Stimulated activated CD4-positive, alpha-beta T cell treated with anti-CD3 and anti-CD28 coated beads, Interleukin-1b, Interleukin-23, amount 100 ng/mL, for 4 hours (primary cell): ENCODE data around the gene RBM27.
"Not testable (repeated sequence)": the region's sequence is repeated elsewhere in the genome, so short reads cannot be mapped to it uniquely, and the experiment has no call there.

Source experiments
- DNase-seq, 2 donors: peaks; one replicate each; pipeline ENCODE4 v3.0.0-alpha.2; 2020; ENCODE audit warnings: low read depth in 2 of 2

RBM27 gene, protein sequence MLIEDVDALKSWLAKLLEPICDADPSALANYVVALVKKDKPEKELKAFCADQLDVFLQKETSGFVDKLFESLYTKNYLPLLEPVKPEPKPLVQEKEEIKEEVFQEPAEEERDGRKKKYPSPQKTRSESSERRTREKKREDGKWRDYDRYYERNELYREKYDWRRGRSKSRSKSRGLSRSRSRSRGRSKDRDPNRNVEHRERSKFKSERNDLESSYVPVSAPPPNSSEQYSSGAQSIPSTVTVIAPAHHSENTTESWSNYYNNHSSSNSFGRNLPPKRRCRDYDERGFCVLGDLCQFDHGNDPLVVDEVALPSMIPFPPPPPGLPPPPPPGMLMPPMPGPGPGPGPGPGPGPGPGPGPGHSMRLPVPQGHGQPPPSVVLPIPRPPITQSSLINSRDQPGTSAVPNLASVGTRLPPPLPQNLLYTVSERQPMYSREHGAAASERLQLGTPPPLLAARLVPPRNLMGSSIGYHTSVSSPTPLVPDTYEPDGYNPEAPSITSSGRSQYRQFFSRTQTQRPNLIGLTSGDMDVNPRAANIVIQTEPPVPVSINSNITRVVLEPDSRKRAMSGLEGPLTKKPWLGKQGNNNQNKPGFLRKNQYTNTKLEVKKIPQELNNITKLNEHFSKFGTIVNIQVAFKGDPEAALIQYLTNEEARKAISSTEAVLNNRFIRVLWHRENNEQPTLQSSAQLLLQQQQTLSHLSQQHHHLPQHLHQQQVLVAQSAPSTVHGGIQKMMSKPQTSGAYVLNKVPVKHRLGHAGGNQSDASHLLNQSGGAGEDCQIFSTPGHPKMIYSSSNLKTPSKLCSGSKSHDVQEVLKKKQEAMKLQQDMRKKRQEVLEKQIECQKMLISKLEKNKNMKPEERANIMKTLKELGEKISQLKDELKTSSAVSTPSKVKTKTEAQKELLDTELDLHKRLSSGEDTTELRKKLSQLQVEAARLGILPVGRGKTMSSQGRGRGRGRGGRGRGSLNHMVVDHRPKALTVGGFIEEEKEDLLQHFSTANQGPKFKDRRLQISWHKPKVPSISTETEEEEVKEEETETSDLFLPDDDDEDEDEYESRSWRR

DNA sequence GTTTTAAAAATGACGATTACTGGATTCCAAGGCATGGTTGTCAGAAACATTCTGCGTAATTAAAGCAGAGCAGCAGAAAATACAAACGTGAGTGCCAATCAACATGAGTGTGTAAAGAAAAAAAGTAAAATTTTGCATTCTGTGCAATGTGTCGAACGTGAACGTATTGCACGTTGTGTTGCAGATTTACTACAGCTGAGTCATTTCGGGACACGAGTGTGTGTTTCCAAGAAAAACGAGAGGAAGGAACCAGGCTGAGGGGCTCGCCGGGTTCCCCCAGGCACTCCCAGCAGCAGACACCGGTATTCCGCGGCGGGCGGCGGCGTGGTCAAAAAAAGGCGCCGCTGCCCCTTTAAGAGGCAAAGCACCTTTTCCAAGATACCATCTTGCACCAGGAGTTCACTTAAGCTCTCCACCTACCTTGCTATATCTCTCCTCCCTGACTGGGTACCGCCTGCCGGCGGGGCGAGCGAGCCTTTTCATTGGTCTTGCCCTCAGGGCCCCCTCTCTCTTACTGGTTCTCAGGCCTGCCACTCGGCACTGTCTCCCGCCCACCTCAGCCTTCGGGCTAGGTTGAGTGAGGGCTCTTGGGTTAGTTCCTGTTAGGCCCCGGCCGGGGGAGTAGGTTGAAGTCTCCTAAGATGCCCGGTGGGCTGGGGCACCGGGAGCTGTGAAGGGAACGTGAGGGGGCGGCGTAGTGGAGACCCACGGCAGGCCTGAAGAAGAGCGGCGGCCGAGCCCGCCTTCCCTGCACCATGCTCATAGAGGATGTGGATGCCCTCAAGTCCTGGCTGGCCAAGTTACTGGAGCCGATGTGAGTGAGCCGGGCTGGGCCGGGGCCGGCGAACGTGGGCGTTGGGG, at the start of gene RBM27:
TSS of gene RBM27 (plus strand) at position 595 of the 861 bp plus-strand sequence. CDS start at position 756, 161 bp downstream.
- DNase-seq, result peak; percentile 91 to 97

DNA sequence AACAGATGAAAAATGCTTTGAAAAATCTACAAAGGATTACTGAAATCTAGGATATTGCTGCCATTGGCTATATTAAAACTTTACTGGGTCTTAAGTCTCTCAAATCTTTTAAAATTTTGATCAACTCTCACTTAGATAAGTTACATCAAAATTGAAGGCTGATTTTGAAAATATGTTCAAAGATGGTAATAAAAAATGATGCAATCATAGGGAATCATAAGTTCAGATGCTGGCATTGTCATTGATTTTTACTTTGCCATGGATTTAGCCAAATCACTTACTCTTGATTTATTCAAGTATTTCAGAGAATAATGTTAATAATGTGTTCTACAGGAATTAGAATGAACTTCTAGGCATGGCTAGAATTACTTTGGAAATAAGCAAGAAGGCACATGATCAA, 45.1 kb upstream of the RBM27 start:
- DNase-seq, result no peak

DNA sequence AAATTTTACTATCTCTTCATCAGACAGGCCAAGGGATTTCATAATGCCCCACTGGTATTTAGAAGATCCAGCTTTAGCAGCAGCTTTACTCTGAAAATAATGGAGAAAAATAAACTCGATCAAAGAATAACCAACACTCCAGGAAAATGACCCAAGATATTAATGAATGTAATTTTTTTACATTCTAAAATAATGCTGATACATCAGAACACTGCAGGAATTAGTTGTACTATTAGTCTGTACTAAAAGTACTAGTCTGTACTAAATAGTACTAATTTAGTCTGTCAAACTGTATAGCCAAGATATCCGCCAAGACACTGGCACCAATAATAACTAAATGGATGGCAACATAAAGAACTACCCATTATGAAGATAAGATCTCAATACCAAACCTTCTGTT, 39.0 kb upstream of the RBM27 start:
- DNase-seq, result no peak

DNA sequence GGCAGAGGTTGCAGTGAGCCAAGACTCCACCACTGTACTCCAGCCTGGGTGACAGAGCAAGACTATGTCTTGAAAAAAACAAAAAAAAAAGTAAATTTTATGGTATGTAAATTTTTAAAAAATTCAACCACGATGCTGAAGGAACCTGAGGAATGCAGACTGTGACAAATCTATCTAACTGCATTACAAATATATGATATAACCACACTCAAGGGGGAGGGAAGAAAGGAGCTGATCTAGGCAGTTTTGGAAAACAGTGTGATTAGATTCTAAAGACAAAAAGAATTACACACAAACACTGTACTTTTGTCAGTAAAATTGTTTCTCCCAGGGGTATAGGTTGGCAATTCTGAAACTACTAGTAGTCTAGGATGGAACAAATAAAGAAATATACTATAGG, 37.9 kb upstream of the RBM27 start:
- DNase-seq, result no peak

DNA sequence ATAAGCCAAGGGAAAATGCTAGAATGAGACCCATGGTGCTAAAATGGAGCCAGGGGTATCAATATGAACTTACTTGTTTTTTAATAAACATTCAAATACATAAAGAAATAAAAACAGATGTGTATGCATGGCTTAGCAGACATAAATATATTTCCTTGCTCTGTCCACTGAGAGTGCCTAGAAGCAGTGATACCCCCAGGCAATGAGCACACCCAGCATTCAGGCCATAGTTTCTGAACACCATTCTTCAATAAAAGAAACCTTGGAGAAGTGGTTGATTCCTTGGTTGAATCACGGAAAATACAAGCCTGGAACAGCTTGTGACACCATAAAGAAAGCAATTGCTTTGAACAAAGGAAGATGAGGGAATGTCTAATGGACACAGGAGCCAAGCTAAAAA, 37.5 kb upstream of the RBM27 start:
- no peak for DNase-seq

DNA sequence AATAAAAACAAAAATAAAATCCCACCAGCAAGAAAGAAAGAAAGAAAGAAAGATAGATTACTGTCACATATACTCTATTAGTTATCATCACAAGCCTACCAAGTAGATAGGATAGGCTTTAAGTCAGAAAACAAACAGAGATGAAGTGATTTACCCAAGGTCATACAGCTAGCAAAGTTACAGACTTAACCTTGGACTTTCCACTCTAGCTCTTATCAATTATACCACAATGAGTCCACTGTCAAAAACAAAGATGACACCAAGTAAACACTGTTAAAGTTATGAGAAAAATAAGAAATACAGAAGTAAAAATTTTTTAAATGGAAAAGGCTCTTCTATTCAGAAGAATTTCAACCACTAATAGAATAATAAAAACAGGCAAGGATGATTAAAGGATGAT, 34.3 kb upstream of the RBM27 start:
- DNase-seq, result no peak

DNA sequence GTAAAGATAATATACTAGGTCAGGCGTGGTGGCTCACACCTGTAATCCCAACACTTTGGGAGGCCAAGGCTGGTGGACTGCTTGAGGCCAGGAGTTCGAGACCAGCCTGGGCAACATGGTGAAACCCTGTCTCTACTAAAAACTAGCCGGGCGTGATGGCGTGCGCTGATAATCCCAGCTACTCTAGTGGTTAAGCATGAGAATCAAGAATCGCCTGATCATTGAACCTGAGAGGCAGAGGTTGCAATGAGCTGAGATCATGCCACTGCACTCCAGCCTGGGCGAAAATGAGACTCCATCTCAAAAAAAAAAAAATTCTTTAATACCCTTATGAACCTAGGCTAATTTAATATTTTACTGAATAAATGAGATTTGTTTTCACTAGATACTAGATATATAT, 30.4 kb upstream of the RBM27 start:
- DNase-seq, result not testable (repeated sequence)

DNA sequence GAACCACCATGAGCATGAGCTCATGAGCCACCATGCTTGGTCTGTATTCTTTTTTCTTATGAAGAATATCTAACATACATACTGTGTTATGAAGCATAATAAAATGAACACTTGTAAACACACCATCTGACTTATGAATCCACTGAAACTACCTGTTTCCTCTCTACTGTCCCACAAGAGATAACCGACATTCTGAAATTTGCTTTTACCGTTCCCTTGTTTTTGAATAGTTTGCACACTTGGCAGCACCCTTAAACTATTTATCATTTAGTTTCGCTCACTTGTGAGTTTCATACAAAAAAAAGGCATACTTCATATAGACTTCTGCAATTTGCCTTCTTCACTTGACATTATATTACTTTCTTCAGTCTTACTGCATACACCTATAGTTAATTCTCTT, 29.8 kb upstream of the RBM27 start:
- no peak for DNase-seq

DNA sequence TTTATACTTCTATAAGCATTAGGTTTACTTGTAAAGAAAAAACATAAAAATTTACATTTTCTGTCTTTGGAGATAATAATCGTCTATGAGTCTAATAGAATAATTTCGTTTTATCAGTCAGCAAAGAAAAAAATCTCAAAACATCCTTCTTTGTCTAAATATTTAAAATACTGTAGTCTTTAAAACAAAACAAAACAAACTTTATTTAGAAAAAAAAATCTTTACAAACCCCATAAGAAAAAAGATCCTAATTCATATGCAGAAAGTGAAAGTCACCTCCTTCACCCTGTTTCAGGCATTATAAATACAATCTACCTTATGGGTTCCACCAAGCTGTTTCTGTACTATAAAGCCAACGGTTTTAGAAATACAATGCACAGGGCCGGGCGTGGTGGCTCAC, 26.6 kb upstream of the RBM27 start:
- DNase-seq, result no peak

DNA sequence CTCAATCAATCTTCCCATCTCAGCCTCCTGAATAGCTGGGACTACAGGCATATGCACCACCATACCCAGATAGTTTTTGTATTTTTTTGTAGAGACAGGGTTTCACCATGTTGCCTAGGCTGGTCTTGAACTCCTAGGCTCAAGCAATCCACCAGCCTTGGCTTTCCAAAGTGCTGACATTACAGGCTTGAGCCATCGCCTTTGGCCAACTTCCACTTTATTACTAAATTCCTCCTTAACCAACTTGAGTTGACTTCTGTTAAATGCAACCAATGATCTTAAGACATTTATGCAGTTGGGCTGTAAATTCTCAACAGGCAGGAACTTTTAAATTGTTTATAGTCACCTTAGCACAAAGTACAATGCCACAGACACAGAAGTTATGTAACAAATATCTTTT, 23.7 kb upstream of the RBM27 start:
- DNase-seq, result no peak

DNA sequence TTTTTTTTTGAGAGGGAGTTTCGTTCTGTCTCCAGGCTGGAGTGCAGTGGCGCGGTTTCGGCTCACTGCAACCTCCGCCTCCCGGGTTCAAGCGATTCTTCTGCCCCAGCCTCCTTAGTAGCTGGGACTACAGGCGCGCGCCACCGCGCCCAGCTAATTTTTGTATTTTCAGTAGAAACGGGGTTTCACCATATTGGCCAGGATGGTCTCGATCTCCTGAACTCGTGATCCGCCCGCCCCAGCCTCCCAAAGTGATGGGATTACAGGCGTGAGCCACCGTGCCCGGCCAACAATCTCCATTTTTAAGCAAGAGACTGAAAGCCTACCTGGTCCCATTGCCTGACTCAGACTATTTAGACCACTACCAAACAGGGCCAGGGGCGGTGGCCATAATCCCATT, 20.0 kb upstream of the RBM27 start:
- not testable (repeated sequence) for DNase-seq

DNA sequence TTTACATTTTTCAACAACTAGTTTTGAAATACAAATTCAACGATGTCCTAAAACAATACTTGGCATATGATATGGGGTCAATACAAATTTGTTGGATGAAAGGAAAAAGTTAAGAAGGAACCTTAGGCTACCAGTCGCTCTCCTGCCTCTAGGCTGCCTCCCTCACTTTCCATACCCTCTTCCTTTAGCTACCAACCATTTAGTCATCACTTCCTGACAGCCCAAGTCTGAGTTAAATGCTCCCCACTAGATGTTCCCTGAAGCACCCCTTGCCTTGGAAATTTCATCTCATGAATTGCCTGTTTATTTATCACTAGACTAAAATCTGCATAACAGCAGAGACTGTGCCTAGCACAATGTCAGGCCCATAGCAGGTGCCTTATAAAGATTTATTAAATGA, 18.2 kb upstream of the RBM27 start:
- no peak for DNase-seq

DNA sequence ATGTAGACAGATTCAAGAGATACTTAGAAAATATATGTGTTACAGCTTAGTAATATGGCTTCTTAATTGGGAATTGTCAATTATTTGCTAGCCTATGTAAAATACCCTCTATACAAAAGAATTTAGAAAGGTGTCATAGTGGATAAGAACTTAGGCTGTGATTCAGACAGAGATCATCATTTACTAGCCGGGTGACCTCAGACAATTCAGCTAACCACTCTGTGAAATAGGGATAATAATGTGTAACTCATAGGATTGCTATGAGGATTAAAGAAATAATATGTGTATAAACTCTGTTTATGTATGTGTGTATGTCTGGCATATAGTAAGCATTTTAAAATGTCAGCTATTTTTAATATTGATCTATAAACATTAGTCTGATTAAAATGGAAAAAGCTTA, 15.0 kb upstream of the RBM27 start:
- no peak for DNase-seq

DNA sequence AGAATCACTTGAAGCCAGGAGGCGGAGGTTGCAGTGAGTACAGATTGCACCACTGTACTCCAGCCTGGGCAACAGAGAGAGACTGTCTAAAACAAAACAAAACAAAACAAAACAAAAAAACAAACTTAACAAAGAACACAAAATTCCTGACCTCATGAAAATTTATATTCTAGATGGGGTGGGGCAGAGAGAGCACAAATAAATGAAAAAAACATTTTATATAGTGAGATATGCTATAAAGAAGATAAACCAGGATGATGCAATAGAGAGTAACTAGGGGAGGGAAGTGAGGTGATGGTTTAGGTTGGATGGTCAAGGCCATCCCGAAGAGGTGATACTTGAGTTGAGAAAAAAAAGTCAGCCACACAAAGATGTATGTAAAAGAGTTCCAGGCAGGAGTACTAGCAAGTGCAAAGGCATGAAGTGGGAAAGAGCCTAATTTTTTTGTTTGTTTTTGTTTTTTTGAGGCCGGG, 10.8 kb upstream of the RBM27 start:
- DNase-seq, result no peak

DNA sequence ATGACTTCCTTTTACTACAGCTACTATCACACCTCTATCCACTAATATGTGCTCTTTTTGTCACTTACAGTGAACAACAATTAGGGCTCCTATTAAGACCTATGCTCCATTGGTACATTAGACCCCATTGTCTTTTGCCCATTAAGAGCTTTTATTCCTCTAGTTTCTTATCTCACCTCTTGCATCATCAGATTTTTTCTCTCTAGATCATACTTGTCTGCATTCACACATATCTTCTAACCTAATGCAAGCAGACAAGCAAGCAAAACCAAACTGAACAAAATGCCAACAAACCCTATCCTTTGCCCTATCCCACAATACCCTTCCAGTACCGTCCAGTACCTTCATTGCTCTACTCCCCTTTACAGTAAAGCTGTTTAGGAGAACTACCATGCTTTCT, 10.1 kb upstream of the RBM27 start:
- DNase-seq, result no peak

DNA sequence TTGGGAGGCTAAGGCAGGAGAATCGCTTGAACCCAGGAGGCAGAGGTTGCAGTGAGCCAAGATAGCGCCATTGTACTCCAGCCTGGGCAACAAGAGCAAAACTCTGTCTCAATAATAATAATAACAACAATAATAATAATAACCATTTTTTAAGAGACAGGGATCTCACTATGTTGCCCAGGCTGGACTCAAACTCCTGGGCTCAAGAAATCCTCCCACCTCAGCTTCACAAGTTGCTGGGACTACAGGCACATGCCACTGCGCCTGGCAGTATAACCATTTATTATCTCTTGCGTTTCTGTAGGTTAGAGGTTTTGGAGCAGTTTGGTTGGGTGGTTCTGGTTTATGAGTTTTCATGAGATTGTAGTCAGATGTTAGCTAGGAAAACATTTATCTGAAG, 8.4 kb upstream of the RBM27 start:
- DNase-seq, result not testable (repeated sequence)

DNA sequence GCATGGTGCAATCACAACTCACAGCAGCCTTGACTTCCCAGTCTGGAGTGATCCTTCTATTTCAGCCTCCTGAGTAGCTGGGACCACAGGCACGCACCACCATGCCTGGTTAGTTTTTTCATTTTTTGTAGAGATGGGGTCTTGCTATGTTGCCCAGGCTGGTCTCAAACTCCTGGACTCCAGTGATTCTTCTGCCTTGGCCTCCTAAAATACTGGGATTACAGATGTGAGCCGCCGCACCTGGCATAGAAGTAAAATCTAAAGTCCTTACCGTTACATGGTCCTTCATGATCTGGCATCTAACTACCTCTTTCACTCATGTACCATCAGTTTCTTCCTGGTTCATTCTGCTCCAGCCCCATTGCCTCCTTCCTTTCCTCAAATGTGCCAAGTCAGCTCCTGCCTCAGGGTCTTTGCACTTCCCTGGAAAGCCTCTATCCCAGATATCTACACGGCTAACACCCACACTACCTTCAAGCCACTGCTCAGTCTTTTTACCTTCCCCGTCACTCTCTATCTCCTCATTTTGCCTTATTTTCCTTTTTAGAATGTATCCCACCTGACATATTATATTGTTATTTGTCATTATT, 6.9 kb upstream of the RBM27 start:
- no peak for DNase-seq

DNA sequence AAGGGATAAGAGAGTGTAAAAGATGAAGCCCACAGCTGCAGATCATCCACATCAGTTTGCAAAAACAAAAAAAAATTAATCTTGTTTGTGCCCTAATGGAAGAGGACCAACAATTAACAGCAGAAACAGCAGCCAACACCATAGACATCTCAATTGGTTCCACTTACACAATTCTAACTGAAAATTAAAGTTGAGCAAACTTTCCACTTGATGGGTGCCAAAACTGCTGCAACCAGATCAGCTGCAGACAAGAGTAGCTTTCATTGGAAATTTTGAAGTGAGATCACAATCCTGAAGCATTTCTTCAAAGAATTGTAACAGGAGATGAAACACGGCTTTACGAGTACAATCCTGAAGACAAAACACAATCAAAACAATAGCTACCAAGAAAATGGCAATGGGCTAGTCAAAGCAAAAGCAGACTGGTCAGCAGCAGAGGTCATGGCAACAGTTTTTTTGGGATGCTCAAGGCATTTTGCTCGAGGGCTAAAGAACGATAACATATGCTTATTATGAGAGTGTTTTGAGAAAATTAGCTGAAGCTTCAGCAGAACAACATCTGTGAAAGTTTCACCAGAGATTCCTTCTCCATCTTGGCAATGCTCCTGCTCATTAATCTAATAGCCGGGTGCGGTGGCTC, 4.1 kb upstream of the RBM27 start:
- no peak for DNase-seq

DNA sequence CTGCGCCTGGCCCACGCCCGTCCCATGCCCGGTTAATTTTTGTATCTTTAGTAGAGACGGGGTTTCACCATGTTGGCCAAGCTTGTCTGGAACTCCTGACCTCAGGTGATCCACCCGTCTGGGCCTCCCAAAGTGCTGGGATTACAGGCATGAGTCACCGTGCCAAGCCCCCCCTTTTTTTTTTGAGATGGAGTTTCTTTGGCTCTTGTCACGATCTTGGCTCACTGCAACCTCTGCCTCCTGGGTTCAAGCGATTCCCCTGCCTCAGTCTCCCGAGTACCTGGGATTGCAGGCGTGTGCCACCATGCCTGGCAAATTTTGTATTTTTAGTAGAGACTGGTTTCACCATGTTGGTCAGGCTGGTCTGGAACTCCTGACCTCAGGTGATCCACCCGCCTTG, 1.6 kb upstream of the RBM27 start:
- DNase-seq, result not testable (repeated sequence)

DNA sequence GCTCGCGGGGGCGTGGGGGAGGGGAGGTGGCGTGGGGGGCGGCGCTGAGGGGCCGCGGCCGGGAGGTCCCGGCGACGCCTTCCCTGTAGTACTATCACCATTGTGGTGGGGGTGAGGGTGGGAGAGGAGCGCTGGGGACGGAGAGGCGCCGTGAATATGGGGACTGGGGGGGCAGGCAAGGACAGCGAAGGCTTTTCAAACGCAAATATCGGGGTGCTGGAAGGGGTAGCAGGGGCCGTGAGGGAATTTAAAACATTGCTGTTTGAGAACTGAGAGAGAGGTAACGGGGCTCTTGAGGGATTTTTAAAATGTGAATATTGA, 427 bp downstream of the RBM27 start:
- no peak for DNase-seq
